ENCODE data around the gene PRM3.
"Not testable (repeated sequence)": the region's sequence is repeated elsewhere in the genome, so short reads cannot be mapped to it uniquely, and the experiment has no call there.

PRM3 gene

GRCh38 chr16:11303405-11304138 is 30.1 kb upstream of the PRM3 start:
- no peak for DNase-seq (ENCODE audit: low spot score)

GRCh38 chr16:11302977-11303376 is 29.5 kb upstream of the PRM3 start:
- DNase-seq (ENCODE audit: low spot score): no peak

GRCh38 chr16:11301645-11302501 is 28.4 kb upstream of the PRM3 start:
- no peak for DNase-seq (ENCODE audit: low spot score)

DNA sequence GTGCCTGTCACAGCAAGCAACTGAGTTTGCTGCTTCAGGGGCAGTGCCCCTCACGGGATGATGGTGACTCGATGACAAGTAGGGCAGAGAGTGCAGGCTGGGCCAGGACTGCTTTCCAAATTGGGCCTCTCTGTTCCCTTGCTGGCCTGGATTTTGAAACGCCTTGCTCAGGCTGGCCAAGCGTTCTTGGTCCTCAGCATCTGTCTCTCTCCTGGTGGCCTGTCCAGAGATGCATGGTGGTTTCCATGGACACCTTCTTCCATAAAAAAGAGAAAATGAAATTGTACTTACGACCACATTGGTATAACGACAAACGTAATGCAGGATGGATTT is 27.1 kb upstream of the PRM3 start:
- DNase-seq (ENCODE audit: low spot score): no peak

- no peak for DNase-seq (ENCODE audit: low spot score)
These were observed 26.6 kb upstream of the PRM3 start for GRCh38 chr16:11299865-11300559.

GRCh38 chr16:11298950-11299547 is 25.6 kb upstream of the PRM3 start:
- DNase-seq (ENCODE audit: low spot score): not testable (repeated sequence)

DNA sequence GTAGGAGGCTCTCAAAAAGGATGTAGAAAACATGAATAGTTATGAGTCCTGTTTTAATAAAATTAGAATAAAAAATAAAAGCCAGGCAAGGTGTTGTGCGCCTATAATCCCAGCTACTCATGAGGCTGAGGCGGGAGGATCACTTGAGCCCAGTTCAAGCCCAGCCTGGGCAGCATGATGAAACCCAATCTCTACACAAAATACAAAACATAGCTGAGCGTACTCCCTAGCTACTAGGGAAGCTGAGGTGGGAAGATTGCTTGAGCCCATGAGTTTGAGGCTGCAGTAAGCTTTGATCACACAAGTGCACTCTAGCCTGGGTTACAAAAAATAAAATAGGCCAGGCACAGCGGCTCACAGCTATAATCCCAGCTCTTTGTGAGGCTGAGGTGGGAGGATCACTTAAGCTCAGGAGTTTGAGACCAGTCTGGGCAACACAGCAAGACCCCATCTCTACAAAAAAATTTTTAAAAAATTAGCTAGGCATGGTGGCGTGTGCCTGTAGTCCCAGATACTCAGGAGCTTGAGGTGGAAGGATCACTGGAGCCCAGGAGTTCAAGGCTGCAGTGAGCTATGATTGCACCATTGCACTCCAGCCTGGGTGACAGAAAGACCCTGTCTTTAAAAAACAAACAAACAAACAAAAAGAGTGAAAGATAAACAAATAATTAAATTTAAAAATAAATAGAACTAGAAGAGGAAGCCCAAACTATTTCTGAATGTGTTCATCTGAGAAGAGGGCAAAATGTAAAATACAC is 24.9 kb upstream of the PRM3 start:
- no peak for DNase-seq (ENCODE audit: low spot score)

DNA sequence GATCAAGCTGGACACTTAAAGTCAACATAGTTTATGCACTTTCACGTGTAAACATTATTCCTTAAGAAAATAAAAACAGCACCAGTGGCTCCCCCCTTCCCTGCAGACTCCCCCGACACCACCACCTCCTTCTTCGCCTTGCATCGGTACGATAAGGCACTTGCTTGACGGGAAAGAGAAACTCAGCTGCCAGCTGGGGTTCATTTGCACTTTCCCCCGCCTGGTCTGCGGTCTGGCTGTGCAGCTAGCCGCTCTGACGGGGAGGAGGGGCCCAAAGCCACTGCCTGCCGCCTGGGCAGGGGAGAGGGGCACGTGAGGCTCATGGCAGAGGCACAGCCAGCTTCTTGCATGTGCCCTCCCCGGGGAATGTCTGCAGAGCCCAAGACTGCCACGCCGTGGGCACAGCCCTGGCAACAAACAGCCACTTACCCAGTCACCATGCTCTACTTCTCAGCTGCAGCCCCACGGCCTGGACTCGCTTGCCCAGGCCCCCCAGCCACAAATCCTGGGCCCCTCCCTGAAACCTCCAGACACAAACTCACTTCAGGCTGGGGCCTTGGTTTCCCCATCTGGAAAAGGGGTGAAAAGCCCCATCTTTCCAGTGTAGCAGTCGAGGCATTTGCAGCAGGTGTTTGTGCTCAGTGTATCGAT is 24.2 kb upstream of the PRM3 start:
- no peak for DNase-seq (ENCODE audit: low spot score)

DNA sequence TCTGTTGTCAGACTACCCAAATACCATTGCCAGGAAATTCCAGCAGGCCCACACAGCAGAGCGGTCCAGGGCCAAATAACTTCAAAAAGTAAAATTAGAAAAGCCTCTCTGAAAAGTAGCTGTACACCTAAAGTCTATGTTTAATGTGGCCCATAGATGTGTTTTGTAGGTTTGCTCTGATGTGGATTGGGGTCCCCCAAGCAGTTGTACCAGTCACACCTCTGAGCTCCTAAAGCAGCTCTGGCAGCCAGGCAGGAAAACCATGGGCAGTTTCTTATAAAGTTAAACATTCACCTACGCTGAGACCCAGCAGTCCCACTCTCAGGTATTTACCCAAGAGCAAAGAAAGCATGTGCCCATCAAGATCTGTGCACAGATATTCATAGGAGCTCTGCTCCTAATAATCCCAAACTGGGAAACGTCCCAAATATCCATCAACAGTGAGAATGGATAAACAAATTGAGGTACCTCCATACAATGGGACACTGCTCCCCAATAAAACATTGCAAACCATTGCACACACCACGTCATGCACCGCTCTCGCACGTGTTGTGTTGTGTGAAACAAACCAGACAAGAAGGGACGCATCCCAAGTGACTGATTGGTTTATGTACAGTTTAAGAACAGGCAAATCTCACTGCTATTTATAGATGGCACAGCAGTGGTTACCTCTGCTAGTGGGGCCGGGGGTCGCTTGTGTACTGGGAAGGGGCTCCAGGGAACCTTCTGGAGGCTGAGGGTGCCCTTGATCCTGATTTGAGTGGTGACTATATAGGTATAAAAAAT is 23.5 kb upstream of the PRM3 start:
- no peak for DNase-seq (ENCODE audit: low spot score)

DNA sequence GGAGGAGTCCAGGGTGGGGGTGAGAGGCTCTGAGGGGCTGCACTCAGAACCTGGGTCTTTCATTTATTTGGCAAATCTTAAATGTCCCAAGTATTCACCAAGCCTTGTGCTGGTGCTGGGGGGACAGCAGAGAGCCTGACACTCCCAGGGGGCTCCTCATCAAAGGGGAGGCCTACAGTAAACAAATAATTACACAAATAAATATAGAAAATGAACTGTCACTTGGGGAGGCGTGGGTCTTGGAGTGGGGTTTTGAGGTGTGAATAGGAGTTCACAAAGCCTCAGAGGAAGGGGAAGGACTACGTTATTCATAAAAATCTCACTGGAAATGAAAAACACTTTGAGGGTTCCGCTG is 22.9 kb upstream of the PRM3 start:
- DNase-seq (ENCODE audit: low spot score): no peak

DNA sequence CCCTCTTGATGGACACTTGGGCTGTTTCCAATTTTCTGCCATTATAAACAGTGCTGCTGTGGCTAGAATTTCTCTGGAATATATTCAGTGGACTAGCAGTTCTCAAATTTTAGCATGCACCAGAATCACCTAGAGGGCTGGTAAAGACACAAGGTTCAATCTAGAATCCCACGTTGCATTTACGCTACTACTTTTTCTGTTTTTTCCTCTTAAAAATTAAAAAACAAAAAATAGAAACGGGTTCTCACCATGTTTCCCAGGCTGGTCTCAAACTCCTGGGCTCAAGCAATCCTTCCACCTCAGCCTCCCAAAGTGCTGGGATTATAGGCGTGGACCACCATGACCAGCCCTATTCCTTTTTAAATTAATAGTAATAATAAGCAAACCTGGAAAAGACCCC is 22.2 kb upstream of the PRM3 start:
- no peak for DNase-seq (ENCODE audit: low spot score)

GRCh38 chr16:11292076-11292748 is 18.8 kb upstream of the PRM3 start:
- DNase-seq (ENCODE audit: low spot score): no peak

DNA sequence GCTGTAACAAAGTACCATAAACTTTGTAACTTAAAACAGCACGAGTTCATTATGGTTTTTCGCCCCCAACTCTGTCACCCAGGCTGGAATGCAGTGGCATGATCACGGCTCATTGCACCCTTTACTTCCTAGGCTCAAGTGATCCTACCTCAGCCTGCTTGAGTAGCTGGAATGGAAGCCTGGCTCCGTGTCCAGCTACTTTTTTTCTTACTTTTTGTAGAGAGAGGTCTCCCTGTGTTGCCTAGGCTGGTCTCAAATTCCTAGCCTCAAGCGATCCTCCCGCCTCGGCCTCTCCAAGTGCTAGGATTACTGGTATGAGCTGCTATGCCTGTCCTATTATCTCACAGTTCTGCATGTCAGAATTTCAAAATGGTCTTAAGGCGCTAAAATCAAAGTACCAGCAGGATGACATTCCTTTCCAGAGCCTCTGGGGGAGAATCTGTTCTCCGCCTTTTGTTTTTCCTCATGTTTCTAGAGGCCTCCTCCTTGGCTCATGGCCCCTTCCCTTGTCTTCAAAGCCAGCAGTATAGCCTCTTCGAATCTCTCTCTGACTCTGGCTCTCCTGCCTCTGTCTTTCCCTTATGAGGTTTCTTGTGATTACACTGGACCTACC is 17.8 kb upstream of the PRM3 start:
- no peak for DNase-seq (ENCODE audit: low spot score)

- no peak for DNase-seq (ENCODE audit: low spot score)
These were observed 16.9 kb upstream of the PRM3 start for GRCh38 chr16:11290102-11290893.

DNA sequence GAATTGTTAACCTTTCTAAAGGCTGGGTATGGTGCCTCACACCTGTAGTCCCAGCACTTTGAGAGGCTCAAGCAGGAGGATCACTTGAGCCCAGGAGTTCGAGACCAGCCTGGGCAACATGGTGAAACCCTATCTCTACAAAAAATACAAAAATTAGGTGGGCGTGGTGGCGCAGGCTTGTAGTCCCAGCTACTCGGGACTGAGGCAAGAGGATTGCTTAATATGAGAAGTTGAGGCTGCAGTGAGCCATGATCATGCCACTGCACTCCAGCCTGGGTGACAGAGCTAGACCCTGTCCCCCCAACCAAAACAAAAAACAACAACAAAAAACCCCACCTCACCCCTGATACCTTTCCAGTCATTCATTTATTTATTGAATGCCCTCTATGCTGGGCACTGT is 16.3 kb upstream of the PRM3 start:
- not testable (repeated sequence) for DNase-seq (ENCODE audit: low spot score)

DNA sequence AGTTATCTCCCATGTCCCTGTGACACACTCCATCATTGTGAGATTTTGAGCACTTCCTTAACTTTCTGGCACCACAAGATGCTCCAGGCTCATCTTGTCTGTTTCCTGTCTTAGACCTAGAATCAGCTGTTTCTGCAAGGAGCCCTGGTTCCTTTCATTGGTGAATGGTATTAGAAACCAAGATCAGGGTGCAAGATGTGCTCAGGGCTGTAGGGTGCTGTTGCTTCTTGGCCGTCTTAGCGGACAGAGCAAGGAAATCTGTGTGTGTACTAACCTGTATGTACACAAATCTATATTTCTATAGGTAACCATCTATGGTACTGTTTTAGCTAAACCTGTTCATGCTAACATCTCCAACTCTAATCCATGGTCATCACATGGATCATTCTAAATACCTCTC is 15.8 kb upstream of the PRM3 start:
- DNase-seq (ENCODE audit: low spot score): no peak

DNA sequence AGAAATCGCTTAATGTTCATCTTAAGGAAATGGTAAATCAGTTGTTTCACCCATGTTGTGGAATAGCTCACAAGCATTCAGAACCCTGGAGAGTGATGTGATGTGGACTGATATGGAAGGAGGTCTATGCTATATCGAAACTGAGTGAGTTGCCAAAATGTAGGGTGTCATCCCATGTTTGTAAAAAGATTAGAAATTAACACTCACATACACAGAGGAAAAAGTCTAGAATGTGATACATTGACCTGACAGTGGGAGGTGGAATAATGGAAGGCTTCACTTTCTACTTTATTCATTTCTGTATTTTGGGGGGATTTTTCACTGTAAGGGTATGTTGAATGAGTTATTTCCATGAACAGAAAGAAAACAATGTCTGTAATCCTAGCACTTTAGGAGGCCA is 12.4 kb upstream of the PRM3 start:
- no peak for DNase-seq (ENCODE audit: low spot score)

DNA sequence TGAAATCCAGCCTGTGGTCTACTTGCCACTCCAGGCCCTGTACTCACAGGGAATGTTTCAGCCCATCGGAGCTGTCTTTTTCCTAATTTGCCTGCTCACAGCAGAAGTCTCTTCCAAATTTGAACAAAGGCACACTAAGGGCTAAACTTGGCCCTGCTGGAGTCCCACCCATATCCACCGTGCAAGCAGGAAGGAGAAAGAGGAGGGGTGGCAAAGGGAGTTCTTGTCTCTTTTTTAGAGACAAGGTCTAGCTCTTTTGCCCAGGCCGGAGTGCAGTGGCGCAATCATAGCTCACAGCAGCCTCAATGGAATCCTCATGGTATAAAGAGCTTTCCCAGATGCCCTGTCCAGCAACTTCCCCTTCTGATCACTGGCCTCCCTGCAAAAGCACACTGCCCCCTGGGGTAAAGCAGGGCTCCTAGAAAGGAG is 10.4 kb upstream of the PRM3 start:
- no peak for DNase-seq (ENCODE audit: low spot score)
